Retinal pigment epithelial cell (primary cell): Measurements from ENCODE around the gene MIOX.

Experiments used
- DNase-seq: peaks from one replicate; pipeline ENCODE4 v3.0.0-alpha.2; 2010; ENCODE audit warnings: low read depth
- H3K4me3 ChIP-seq: 2 replicates; pipeline ENCODE4 v1.5.1; 2011; ENCODE audit warnings: mild to moderate bottlenecking, low read length, control low read depth, moderate library complexity
- TF ChIP-seq, protein P1 (sequence below): conservative IDR thresholded peaks from 2 replicates; pipeline ENCODE4 v1.5.1; 2011; ENCODE audit warnings: low read depth, low read length, control low read depth, inconsistent platforms

The MIOX gene

DNA sequence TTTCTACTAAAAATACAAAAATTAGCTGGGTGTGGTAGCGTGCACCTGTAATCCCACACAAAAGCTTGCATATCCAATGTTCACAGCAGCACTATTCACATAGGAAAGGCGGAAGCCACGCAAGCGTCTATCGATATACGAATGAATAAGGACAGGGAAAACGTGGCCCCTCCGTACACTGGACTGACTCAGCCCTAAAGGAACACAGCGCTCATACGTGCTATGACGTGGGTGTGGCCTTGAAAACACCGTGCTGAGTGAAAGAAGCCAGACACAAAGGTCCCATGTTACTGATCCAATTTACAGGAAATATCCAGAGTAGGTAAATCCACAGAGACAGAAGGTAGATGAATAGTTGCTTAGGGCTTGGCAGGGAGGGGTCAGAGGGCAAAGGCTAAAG, 13.8 kb downstream of the MIOX start:
- DNase-seq = no peak
- TF ChIP-seq, protein P1, sequence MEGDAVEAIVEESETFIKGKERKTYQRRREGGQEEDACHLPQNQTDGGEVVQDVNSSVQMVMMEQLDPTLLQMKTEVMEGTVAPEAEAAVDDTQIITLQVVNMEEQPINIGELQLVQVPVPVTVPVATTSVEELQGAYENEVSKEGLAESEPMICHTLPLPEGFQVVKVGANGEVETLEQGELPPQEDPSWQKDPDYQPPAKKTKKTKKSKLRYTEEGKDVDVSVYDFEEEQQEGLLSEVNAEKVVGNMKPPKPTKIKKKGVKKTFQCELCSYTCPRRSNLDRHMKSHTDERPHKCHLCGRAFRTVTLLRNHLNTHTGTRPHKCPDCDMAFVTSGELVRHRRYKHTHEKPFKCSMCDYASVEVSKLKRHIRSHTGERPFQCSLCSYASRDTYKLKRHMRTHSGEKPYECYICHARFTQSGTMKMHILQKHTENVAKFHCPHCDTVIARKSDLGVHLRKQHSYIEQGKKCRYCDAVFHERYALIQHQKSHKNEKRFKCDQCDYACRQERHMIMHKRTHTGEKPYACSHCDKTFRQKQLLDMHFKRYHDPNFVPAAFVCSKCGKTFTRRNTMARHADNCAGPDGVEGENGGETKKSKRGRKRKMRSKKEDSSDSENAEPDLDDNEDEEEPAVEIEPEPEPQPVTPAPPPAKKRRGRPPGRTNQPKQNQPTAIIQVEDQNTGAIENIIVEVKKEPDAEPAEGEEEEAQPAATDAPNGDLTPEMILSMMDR = no peak

DNA sequence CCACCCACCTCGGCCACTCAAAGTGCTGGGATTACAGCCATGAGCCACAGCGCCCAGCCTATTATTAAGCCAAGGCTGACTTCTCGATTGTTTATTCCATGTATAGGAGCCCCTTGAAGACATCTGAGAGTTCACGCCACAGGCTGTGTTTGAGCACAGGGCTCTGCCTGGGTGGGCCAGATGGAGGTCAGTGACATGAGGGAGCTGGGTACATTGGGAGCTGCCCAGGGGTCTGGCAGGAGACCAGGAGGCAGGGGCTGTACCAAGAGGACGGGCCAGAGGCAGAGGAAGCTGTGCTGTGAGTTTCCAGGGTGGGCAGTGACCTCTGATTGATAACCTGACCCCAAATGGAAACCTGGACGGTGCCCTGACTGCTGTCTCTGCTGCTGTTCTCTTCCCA, 15.4 kb downstream of the MIOX start:
- DNase-seq = no peak
- TF ChIP-seq, protein P1 = no peak
- no peak overlapping the region for H3K4me3 ChIP-seq

More for the DNA sequence above, 13.8 kb downstream of the MIOX start:
- H3K4me3 ChIP-seq = no peak overlapping the region

DNA sequence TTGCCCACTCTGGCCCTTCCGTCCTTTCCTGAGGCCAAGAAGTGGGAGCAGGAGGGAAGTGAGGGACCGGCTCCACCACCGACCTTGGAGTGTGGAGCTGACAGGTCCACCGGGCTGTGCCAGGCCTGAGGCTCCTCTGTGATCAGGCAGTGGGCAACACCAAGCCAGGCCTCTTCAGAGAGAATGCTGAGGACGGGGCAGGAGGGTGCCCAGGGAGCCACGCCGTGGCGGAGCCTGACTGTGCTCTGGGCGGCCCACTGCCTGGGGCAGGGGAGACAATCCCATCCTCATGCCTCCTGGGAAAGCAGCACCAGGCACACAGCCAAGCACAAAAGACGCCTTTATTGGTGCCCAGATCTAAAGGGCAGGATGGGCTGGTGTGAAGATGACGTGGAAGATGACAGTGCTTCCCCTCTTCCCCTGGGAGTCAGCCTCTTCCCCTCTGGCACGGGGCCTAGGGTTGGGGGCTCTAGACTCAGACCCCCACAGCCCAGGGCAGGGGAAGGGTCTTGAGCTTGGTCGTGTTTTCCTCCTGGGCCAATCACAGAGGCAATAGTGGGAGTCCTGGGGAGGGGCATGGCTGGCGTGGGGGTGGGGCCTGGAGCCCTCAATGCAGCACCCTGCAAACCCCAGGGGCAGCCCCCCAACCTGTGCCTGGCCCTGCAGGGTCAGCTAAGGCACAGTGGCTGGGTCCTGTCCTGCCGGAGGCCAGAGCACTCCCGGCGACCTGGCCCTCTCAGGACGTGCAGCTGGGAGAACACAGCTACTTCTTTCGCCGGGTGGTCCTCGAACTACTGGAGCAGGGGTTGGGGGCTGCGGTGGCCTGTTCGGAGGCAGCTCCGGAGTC, 16.2 kb downstream of the MIOX start:
- no peak overlapping the region for H3K4me3 ChIP-seq
- TF ChIP-seq, protein P1 = no peak
- no peak for DNase-seq

DNA sequence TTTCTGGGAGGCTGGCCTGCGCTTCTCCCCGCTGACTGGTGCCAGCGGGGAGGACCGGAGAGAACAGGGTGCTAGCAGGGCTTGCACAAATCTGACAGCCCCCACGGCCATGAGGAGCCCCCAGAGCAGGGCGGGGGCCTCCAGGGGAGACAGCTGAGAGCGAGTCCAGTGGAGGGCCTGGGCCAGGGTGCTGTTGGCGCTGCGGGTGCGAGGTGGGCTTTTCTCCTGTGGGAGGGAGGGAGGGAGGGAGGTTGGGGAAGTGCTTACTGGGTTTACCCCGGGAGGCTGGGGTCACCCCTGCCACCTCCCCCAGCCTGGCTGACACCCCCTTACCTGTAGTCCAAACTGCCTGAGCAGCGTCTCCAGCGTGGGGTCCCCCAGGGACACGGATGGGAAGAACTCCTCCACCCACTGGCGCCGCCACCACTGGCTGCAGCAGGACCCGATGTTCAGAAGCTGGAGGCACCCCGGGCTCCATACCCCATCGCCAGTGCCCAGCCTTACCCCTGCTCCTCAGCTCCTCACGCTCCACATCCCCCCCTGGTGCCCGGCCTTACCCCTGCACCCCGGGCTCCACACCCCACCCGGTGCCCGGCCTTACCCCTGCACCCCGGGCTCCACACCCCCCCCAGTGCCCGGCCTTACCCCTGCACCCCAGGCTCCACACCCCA, 17.0 kb downstream of the MIOX start:
- TF ChIP-seq, protein P1 = no peak
- DNase-seq = no peak
- H3K4me3 ChIP-seq = no peak overlapping the region

DNA sequence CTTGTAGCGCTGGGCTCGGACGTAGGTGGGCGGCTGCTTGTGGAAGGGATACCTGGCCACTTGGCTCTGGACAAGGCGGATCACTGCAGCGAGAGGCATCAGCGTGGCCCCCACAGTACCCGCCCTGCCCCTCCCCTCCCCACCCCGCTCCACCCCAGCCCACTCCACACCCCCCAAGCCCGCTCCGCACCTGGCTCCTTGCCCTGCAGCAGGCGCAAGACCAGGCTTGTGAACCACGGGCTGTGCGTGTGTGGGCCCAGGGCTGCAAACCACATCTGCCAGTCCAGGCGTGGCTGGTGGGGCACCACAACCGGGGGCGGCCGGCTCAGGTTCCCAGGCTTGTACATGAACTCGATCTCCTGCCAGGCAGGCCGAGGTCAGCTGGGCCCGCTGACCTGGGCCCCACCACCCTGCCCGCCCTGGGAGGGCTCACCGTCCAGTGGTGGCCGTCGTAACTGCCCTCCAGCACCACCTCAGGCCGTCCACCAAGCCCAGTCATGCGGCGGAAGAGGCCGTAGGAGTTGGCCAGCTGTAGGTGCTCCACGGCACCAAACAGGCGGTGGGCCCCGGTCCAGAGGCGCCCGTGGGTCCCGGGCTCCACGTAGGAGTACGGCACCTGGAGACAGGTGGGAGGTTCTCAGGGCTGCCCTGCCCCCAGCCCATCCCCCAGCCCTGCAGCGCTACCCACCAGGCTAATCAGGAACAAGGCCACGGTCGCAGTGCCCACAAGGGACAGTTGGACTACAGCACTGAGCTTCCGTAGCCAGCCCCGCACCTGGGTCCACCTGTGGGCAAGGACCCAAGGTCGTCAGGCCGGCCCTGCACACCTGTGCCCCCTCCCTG, 17.9 kb downstream of the MIOX start:
- TF ChIP-seq, protein P1 = no peak
- no peak for DNase-seq
- no peak overlapping the region for H3K4me3 ChIP-seq

DNA sequence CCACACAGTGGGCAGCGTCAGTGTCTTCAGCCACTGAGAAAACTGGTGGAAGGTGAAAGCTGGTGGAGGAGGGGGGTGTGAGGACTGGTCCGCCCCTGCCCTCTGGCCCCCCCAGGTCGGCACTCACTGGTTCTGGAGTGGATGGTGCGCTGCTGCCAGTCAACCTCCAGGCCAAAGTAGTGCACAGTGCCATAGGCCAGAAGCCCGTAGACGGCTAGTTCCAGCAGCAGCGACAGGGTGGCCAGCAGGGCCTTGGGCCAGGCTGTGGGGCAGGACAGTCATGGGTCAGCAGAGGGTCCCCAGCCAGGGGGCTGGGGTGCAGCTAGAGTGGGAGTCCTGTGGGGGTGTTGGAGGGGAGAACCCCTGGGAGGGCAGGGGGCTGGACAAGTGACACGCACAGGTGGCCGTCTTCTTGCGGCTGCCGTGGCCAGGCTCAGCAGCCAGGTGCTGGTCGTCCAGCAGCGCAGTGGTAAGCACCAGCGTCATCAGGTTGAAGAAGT, 18.7 kb downstream of the MIOX start:
- TF ChIP-seq, protein P1 = no peak
- no peak for DNase-seq
- H3K4me3 ChIP-seq = no peak overlapping the region
